ENCODE results near the gene PES1. TPM values are rescaled to one million over a fixed set of nuclear protein-coding genes. Genes with fewer than 3 reads are reported as not detected.
"Not testable (repeated sequence)": the region's sequence is repeated elsewhere in the genome, so short reads cannot be mapped to it uniquely, and the experiment has no call there.

Gene PES1
- total RNA-seq = 168 and 169 TPM in 2 replicates

DNA sequence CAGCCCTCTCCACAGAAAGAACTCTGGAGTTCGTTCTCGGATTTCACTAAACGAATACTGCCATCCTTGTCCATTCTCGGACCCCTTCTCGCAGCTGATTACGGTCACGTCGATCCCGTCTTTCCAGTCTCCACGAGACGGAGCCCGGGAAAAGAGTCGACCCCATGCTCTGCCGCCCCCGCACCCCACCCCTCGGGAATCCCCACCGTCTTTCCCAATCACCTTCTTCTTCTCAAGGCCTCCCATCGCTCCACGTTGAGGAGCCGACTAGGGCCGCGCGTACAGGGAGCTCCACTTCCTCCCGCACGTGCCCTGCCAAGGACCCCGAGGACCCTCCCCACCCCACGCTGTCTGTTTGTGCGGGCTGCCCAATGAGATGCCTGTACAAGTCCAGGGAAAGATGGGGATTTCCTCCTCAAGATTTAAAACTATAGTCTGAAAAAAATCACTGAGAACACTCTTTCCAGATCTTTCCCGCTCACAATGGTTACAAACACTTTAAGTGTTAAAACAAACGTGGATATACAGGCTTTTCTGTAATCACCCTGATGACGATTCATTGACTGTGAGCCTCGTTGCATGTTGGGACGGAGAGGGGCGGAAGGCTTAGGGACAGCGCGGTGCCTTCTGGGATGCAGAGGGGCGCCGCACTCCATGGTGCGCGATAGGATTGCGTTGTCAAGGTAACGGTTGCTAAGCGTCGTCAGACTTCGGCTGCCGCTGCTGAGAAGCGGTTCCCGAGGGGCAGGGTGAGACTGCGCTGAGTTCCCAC is at the start of gene PES1:
Gene PES1 (minus strand): TSS at position 323 of the 772 bp plus-strand sequence. CDS start 77 bp downstream, at position 246.
- no peaks in the 10 kb centered on the region for H3K9me3 Mint-ChIP-seq
- H3K36me3 Mint-ChIP-seq (ENCODE audit: low read depth) = peaks cover 6% of the 10 kb centered on the region
- H3K4me1 Mint-ChIP-seq (ENCODE audit: low read depth) = no peaks in the 10 kb centered on the region
- no peak within 1 kb of the TSS for H3K4me3 Mint-ChIP-seq
- DNase-seq (ENCODE audit: low spot score) = peak; percentile 93
- intact Hi-C loops (cut with micrococcal nuclease) = loop anchor here (1.0 to 10.0 kb wide), 14 partner anchors 18 to 1161 kb away; partner anchors contain the start of genes CASTOR1, DEPDC5, DUSP18 and MTMR3
- no peak within 1 kb of the TSS for H3K27ac Mint-ChIP-seq
- peaks cover 12% of the 10 kb centered on the region for H3K27me3 Mint-ChIP-seq (ENCODE audit: insufficient read depth)

DNA sequence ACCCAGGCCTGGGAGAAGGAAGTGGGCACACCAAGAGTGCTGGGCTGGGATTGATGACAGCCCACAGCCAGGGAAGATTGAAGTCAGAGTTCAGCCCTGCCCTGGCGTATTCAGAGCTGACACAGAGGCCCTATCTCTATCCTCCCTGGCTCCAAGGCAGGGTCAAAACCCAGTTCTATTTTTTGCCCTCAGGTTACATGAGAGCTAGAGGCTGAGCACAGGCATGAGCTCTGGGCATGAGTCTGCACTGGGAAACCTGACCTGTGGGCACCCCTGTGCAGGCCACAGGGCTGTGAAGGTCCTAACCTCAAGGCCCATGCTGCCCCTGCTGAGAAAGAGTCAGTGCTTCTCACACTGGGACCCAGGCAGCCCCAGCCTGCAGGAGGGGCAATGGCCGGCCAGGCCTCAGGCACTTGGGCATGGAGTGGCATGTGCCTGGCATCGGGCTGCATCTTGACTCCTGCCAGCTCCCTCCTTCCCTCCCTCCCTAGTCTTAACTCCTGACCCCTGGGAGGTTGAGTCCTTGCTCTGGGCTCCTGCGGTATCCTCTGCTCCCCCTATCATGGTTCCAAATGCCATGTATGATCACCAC is 49.2 kb upstream of the PES1 start:
- no peaks in the 10 kb centered on the region for H3K27me3 Mint-ChIP-seq (ENCODE audit: insufficient read depth)
- H3K27ac Mint-ChIP-seq = no peak overlapping the region
- no peak for DNase-seq (ENCODE audit: low spot score)
- no peak overlapping the region for H3K4me3 Mint-ChIP-seq
- no peaks in the 10 kb centered on the region for H3K9me3 Mint-ChIP-seq
- intact Hi-C loops (cut with micrococcal nuclease) = loop anchor here (5.0 kb wide), 1 partner anchor 66 kb away; no protein-coding TSS in a partner anchor
- peaks cover 40% of the 10 kb centered on the region for H3K4me1 Mint-ChIP-seq (ENCODE audit: low read depth)
- H3K36me3 Mint-ChIP-seq (ENCODE audit: low read depth) = peaks cover 16% of the 10 kb centered on the region

DNA sequence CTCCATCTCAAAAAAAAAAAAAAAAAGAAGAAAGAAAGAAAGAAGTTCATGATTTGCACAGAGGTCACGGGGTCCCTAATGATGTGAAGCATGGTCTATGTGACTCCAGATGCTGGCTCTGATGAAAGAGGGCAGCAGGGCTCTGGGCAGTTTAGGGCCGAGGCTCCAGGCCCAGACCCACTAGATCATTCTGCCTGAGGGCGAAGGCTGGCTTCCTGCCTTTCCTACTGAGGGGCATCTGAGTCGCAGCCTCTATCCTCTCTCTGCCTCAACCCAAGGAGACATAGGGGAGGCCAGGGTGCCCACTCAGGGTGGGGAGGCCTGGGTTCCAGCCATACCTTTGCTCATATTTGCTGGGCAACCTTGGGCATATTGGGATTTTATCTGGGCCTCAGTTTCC is 48.7 kb upstream of the PES1 start:
- no peak for DNase-seq (ENCODE audit: low spot score)
- Mint-ChIP-seq H3K4me1 (ENCODE audit: low read depth) (peaks cover 40% of the 10 kb centered on the region), H3K4me3 (no peak overlapping the region), H3K27me3 (ENCODE audit: insufficient read depth) (no peaks in the 10 kb centered on the region), H3K36me3 (ENCODE audit: low read depth) (peaks cover 16% of the 10 kb centered on the region), H3K27ac (no peak overlapping the region), H3K9me3 (no peaks in the 10 kb centered on the region)
- intact Hi-C loops (cut with micrococcal nuclease) = loop anchor here (5.0 kb wide), 1 partner anchor 67 kb away; no protein-coding TSS in a partner anchor

DNA sequence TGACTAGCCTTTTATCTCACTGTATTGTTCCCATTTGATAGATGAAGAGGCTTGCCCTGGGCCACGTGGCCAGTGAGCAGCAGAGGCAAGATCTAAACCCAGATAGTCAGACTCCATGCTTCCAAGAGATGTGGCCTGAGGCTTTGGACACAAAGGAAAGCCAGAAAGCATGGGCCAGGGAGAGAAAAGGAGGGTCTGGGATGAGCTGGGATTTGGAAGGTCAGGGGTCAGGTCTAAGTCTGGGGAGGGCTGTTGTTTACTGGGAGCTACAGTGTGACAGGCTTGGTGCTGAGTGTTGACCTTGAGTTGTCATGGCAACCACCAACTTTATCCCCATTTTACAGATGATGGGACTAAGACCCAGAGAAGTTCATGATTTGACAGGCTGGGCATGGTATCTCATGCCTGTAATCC is 46.0 kb upstream of the PES1 start:
- H3K36me3 Mint-ChIP-seq (ENCODE audit: low read depth) = peaks cover 16% of the 10 kb centered on the region
- intact Hi-C loops (cut with micrococcal nuclease) = no loop called here
- H3K4me3 Mint-ChIP-seq = peak overlapping the region; percentile 85
- H3K9me3 Mint-ChIP-seq = no peaks in the 10 kb centered on the region
- H3K27ac Mint-ChIP-seq = peak overlapping the region; percentile 79
- DNase-seq (ENCODE audit: low spot score) = no peak
- peaks cover 29% of the 10 kb centered on the region for H3K4me1 Mint-ChIP-seq (ENCODE audit: low read depth)
- no peaks in the 10 kb centered on the region for H3K27me3 Mint-ChIP-seq (ENCODE audit: insufficient read depth)

DNA sequence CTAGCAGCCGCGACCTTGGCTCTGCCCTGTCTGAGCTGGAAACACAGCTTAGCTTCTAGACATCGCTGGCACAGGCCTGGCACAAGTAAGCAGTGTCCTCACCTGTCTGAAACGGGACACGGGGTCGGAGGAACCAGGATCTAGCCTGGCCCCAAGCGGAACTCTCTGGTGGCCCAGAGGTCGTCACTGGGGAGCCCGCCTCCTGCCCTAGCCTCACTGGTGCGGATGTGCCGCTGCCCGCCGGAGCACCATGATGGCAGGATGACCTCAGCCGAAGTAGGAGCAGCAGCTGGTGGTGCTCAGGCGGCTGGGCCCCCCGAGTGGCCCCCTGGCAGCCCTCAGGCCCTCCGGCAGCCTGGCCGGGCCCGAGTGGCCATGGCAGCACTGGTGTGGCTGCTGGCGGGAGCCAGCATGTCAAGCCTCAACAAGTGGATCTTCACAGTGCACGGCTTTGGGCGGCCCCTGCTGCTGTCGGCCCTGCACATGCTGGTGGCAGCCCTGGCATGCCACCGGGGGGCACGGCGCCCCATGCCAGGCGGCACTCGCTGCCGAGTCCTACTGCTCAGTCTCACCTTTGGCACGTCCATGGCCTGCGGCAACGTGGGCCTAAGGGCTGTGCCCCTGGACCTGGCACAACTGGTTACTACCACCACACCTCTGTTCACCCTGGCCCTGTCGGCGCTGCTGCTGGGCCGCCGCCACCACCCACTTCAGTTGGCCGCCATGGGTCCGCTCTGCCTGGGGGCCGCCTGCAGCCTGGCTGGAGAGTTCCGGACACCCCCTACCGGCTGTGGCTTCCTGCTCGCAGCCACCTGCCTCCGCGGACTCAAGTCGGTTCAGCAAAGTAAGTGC is 44.7 kb upstream of the PES1 start:
- intact Hi-C loops (cut with micrococcal nuclease) = no loop called here
- peak overlapping the region; percentile 85 for H3K4me3 Mint-ChIP-seq
- H3K27ac Mint-ChIP-seq = peak overlapping the region; percentile 90
- H3K4me1 Mint-ChIP-seq (ENCODE audit: low read depth) = peaks cover 29% of the 10 kb centered on the region
- peaks cover 16% of the 10 kb centered on the region for H3K36me3 Mint-ChIP-seq (ENCODE audit: low read depth)
- H3K27me3 Mint-ChIP-seq (ENCODE audit: insufficient read depth) = no peaks in the 10 kb centered on the region
- no peak for DNase-seq (ENCODE audit: low spot score)
- no peaks in the 10 kb centered on the region for H3K9me3 Mint-ChIP-seq

DNA sequence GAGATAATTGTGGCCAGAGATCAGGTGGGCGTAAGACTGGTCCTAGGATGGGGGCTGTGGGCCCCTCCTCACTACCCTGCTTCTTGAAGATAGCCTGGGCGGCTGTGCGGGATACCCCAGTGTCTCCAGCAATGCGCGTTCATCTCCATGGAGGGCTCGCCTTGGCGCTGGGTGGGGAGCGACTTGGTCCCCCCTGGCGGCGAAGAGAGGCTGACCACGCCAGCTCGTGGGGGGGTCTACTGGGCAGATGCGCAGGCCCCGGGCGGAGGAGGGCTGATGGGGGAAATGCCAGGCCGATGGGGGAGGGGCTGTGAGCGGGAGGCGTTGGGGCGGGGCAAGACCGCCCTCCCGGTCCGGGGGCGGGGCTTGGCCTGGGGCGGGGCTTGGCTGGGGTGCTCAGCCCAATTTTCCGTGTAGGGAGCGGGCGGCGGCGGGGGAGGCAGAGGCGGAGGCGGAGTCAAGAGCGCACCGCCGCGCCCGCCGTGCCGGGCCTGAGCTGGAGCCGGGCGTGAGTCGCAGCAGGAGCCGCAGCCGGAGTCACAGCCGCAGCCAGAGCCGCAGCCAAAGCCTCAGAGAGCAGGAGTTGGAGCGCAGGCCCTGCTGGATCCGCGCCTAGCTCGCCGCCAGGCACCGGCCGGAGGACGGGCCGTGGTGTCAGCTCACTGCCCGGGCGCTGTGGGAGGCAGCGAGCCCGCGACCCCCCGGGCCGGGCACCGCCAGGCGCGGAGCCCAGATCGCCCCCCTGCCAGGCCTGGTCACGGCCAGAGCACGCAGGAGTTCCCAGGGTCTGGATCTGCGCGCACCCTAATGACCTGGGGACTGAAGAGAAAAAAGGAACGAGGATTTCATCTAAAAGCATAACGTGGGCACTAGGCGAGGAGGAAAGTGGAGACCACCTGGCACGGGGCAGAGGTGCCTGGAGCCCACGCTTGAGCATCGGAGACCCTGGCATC is 43.8 kb upstream of the PES1 start, which contains the start of gene SLC35E4:
Gene SLC35E4 (plus strand): TSS at position 509 of the 953 bp plus-strand sequence. CDS start 670 bp downstream, outside the sequence.
- no peaks in the 10 kb centered on the region for H3K9me3 Mint-ChIP-seq
- peaks cover 29% of the 10 kb centered on the region for H3K4me1 Mint-ChIP-seq (ENCODE audit: low read depth)
- intact Hi-C loops (cut with micrococcal nuclease) = loop anchor here (1.0 to 2.0 kb wide), 2 partner anchors 9 to 167 kb away; no protein-coding TSS in a partner anchor
- peak within 1 kb of the TSS; percentile 92 for H3K27ac Mint-ChIP-seq
- peak; percentile 92 for DNase-seq (ENCODE audit: low spot score)
- peaks cover 16% of the 10 kb centered on the region for H3K36me3 Mint-ChIP-seq (ENCODE audit: low read depth)
- no peaks in the 10 kb centered on the region for H3K27me3 Mint-ChIP-seq (ENCODE audit: insufficient read depth)
- peak within 1 kb of the TSS; percentile 85 for H3K4me3 Mint-ChIP-seq

DNA sequence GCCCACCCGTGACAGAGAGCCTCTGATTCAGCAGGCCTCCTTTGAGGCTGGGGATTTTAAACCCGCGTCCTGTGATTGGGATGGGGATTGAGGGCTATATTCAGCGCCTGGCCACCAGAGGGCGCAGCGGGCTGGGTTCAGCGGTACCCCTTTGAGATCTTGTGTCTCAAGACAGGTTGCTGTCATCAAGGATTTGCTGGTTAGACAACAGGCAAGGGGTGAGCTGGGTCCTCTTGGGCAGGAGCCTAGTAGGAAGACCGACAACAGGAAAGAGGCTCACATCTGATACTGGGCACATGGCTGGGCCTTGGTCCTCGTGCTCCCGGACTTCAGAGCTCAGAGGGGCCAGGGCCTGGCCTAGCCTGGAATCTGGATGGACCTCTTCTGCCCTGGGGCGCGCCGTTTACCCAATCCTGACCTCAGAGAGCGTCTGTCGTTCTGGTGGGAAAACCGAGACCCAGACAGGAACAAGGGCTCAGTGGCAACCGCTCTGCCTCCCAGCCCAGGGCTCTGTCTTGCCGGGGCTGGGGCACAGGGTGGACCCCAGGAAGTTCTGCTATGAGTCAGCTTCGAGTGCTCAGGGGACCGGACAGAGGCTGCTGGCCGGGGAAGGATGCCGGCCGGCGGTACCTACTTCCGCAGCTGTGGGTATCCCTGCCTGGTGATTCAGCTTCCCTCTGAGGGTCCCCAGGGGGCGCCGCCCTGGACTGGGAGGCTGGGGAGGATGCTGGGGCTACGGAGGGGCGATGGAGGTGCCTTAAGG is 42.9 kb upstream of the PES1 start:
- Mint-ChIP-seq H3K36me3 (ENCODE audit: low read depth) (peaks cover 14% of the 10 kb centered on the region), H3K4me1 (ENCODE audit: low read depth) (peaks cover 29% of the 10 kb centered on the region), H3K27ac (peak overlapping the region; percentile 92), H3K9me3 (no peaks in the 10 kb centered on the region), H3K4me3 (peak overlapping the region; percentile 85), H3K27me3 (ENCODE audit: insufficient read depth) (no peaks in the 10 kb centered on the region)
- DNase-seq (ENCODE audit: low spot score) = peak; percentile 82
- intact Hi-C loops (cut with micrococcal nuclease) = loop anchor here (1.0 to 2.0 kb wide), 12 partner anchors 10 to 473 kb away; partner anchors contain the start of genes DUSP18, OSBP2 and SELENOM

DNA sequence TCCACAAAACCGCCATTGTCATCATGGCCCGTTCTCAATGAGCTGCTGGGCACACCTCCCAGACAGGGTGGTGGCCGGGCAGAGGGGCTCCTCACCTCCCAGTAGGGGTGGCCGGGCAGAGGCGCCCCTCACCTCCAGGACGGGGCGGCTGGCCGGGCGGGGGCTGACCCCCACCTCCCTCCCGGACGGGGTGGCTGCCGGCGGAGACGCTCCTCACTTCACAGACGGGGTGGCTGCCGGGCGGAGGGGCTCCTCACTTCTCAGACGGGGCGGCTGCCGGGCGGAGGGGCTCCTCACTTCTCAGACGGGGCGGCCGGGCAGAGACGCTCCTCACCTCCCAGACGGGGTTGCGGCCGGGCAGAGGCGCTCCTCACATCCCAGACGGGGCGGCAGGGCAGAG is 39.8 kb upstream of the PES1 start:
- H3K27me3 Mint-ChIP-seq (ENCODE audit: insufficient read depth); H3K9me3 Mint-ChIP-seq; intact Hi-C loops (cut with micrococcal nuclease); H3K27ac Mint-ChIP-seq; DNase-seq (ENCODE audit: low spot score); H3K36me3 Mint-ChIP-seq (ENCODE audit: low read depth); H3K4me3 Mint-ChIP-seq: not testable (repeated sequence)
- H3K4me1 Mint-ChIP-seq (ENCODE audit: low read depth) = peaks cover 11% of the 10 kb centered on the region

DNA sequence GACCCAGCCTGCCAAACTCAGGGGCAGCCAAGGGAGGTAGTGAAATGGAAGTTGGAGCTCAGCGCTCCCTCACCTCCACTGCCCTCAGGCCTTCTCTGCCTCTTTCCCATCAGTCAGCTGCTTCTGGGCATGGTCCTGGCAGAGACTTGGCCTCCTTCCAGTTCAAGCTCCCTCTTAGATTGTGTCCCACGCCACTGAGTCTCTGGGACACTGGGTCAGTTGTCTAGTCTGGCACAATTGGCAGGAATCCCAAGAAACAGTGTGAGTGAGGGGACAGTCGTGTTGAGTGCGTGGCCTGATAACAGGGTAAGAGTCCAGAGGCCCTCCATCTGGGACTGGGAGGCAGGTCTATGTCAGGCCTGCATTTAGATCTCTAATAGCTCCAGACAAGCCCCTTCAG is 36.8 kb upstream of the PES1 start:
- Mint-ChIP-seq H3K27ac (no peak overlapping the region), H3K9me3 (no peaks in the 10 kb centered on the region), H3K36me3 (ENCODE audit: low read depth) (no peaks in the 10 kb centered on the region), H3K4me3 (no peak overlapping the region), H3K4me1 (ENCODE audit: low read depth) (no peaks in the 10 kb centered on the region), H3K27me3 (ENCODE audit: insufficient read depth) (no peaks in the 10 kb centered on the region)
- no peak for DNase-seq (ENCODE audit: low spot score)
- intact Hi-C loops (cut with micrococcal nuclease) = no loop called here

DNA sequence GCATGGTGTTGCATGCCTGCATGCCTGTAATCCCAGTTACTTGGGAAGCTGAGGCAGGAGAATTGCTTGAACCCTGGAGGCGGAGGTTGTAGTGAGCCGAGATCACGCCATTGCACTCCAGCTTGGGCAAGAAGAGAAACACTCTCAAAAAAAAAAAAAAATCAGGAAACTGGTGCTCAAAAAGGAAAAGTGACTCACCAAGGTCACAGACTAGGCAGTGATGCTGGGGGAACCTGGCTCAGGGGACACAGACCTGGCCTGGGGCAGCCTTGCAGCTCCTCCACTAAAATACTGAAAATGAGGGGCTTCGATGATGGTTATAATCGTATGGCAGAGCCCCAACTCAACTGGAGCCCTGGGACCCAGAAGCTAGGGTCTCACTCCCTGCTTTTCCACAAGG is 35.8 kb upstream of the PES1 start:
- intact Hi-C loops (cut with micrococcal nuclease) = no loop called here
- no peak for DNase-seq (ENCODE audit: low spot score)
- Mint-ChIP-seq H3K36me3 (ENCODE audit: low read depth) (no peaks in the 10 kb centered on the region), H3K4me1 (ENCODE audit: low read depth) (no peaks in the 10 kb centered on the region), H3K27ac (no peak overlapping the region), H3K27me3 (ENCODE audit: insufficient read depth) (no peaks in the 10 kb centered on the region), H3K4me3 (no peak overlapping the region), H3K9me3 (no peaks in the 10 kb centered on the region)

DNA sequence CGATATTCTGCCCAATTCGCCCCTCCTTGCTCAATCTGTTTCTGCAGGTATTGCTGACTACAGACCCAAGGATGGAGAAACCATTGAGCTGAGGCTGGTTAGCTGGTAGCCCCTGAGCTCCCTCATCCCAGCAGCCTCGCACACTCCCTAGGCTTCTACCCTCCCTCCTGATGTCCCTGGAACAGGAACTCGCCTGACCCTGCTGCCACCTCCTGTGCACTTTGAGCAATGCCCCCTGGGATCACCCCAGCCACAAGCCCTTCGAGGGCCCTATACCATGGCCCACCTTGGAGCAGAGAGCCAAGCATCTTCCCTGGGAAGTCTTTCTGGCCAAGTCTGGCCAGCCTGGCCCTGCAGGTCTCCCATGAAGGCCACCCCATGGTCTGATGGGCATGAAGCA is 34.7 kb upstream of the PES1 start:
- Mint-ChIP-seq H3K4me1 (ENCODE audit: low read depth) (no peaks in the 10 kb centered on the region), H3K36me3 (ENCODE audit: low read depth) (no peaks in the 10 kb centered on the region), H3K27me3 (ENCODE audit: insufficient read depth) (no peaks in the 10 kb centered on the region), H3K4me3 (no peak overlapping the region), H3K9me3 (no peaks in the 10 kb centered on the region), H3K27ac (no peak overlapping the region)
- intact Hi-C loops (cut with micrococcal nuclease) = no loop called here
- no peak for DNase-seq (ENCODE audit: low spot score)
